GM23248 (cell line): ENCODE measurements around the gene MIB2.
"Not testable (repeated sequence)": the region's sequence is repeated elsewhere in the genome, so short reads cannot be mapped to it uniquely, and the experiment has no call there.

ENCODE experiments used
- EZH2 ChIP-seq: fragments of 200-600 bp; sonication (generic); IDR thresholded peaks from 2 replicates; pipeline ENCODE4 v1.6.1; 2018; ENCODE audit warnings: antibody characterized with exemption, mild to moderate bottlenecking; ENCODE audit not compliant: insufficient read depth, poor library complexity, severe bottlenecking
- EZH2phosphoT487 ChIP-seq: fragments of 200-600 bp; sonication (generic); IDR thresholded peaks from 2 replicates; pipeline ENCODE4 v1.6.1; 2018; ENCODE audit warnings: antibody characterized with exemption, moderate library complexity, mild to moderate bottlenecking, low read depth; ENCODE audit not compliant: insufficient read depth

- not testable (repeated sequence) for TF ChIP-seq EZH2, EZH2phosphoT487
Measured at GRCh38 chr1:1640081-1640480, 24.8 kb downstream of the MIB2 start.
